A673 (cell line): ENCODE data around the gene ST7.

Experiments
- EZH2 ChIP-seq: fragments of 200-600 bp; sonication (generic); IDR thresholded peaks from 2 replicates; pipeline ENCODE4 v1.6.1; 2017; ENCODE audit warnings: borderline replicate concordance, low read depth, mild to moderate bottlenecking, mixed read lengths, antibody characterized with exemption, low read length; ENCODE audit not compliant: poor library complexity, severe bottlenecking
- TF ChIP-seq, protein P1 (sequence below): fragments of 300-800, 200-600 bp; sonication (generic); conservative IDR thresholded peaks from 2 replicates; pipeline ENCODE4 v1.5.1; 2017; ENCODE audit warnings: low read depth, mild to moderate bottlenecking, antibody characterized with exemption, low read length, moderate library complexity, mixed read lengths

DNA sequence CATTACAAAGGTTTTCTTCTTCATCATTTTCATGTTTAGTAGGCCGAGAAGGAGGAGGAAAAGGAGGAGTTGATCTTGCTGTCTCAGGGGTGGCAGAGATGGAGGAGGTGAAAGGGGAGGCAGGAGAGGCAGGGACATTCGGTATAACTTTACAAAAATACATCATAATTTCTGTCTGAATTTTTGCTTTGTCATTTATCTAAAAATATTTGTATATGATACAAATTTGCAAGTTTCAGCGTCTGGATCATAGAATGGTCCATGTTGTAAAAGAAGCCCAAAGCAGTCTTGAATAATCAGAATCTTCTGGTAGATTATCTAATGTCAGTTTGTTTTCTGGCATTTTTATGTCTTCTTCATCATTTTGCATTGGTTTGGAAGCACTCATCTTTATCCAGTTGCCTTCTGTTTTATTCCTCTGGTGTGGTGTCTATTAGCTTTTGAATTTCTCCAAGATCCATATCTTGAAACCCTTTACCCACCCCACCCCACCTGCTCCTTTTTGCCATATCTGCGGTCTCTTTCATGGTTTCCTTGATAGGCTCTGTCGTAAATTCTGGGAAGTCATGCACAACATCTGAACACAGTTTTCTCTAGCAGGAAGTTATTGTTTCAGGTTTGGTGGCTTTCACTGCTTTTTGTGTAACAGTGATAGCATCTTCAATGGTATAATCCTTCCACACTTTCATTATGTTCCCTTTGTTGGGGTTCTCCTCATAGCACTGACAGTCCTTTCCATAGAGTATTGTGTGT, 95.0 kb downstream of the ST7 start:
- TF ChIP-seq, protein P1, sequence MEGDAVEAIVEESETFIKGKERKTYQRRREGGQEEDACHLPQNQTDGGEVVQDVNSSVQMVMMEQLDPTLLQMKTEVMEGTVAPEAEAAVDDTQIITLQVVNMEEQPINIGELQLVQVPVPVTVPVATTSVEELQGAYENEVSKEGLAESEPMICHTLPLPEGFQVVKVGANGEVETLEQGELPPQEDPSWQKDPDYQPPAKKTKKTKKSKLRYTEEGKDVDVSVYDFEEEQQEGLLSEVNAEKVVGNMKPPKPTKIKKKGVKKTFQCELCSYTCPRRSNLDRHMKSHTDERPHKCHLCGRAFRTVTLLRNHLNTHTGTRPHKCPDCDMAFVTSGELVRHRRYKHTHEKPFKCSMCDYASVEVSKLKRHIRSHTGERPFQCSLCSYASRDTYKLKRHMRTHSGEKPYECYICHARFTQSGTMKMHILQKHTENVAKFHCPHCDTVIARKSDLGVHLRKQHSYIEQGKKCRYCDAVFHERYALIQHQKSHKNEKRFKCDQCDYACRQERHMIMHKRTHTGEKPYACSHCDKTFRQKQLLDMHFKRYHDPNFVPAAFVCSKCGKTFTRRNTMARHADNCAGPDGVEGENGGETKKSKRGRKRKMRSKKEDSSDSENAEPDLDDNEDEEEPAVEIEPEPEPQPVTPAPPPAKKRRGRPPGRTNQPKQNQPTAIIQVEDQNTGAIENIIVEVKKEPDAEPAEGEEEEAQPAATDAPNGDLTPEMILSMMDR, result no peak
- no peak for TF ChIP-seq EZH2
